H9 (cell line): ENCODE results near the gene NKIRAS2. TPM values are rescaled to one million over a fixed set of nuclear protein-coding genes. Genes with fewer than 3 reads are reported as not detected.
"Not testable (repeated sequence)": the region's sequence is repeated elsewhere in the genome, so short reads cannot be mapped to it uniquely, and the experiment has no call there.

ENCODE experiments used
- DNase-seq: peaks from one replicate; pipeline ENCODE4 v3.0.0-alpha.2; 2017
- H2AFZ ChIP-seq: one replicate; pipeline ENCODE4 v1.6.1; 2013; ENCODE audit warnings: mild to moderate bottlenecking, low read length, control low read depth, moderate library complexity
- H2AK5ac ChIP-seq: 2 replicates; pipeline ENCODE4 v1.6.1; 2013; ENCODE audit warnings: low read length, control low read depth, mixed read lengths; ENCODE audit not compliant: insufficient read length
- H2BK120ac ChIP-seq: one replicate; pipeline ENCODE4 v1.6.1; 2013; ENCODE audit warnings: low read depth, mild to moderate bottlenecking, low read length, control low read depth, inconsistent platforms; ENCODE audit not compliant: poor library complexity, severe bottlenecking
- H2BK12ac ChIP-seq: 2 replicates; pipeline ENCODE4 v1.6.1; 2013; ENCODE audit warnings: low read length, control low read depth, mixed read lengths, low read depth; ENCODE audit not compliant: insufficient read length
- H2BK15ac ChIP-seq: 2 replicates; pipeline ENCODE4 v1.6.1; 2013; ENCODE audit warnings: low read depth, low read length, control low read depth
- H2BK20ac ChIP-seq: one replicate; pipeline ENCODE4 v1.6.1; 2013; ENCODE audit warnings: low read depth, mild to moderate bottlenecking, low read length, control low read depth, inconsistent platforms; ENCODE audit not compliant: poor library complexity, severe bottlenecking
- H2BK5ac ChIP-seq: 2 replicates; pipeline ENCODE4 v1.6.1; 2013; ENCODE audit warnings: low read length, control low read depth, mixed read lengths; ENCODE audit not compliant: insufficient read length
- H3K14ac ChIP-seq: 2 replicates; pipeline ENCODE4 v1.6.1; 2013; ENCODE audit warnings: low read length, control low read depth; ENCODE audit not compliant: insufficient read depth
- H3K18ac ChIP-seq: 2 replicates; pipeline ENCODE4 v1.6.1; 2013; ENCODE audit warnings: low read depth, mild to moderate bottlenecking, mixed read lengths, low read length, control low read depth; ENCODE audit not compliant: insufficient read length
- H3K23ac ChIP-seq: 2 replicates; pipeline ENCODE4 v1.6.1; 2013; ENCODE audit warnings: low read length, control low read depth, mixed read lengths, low read depth; ENCODE audit not compliant: insufficient read length
- H3K23me2 ChIP-seq: 2 replicates; pipeline ENCODE4 v1.6.1; 2013; ENCODE audit warnings: low read depth, mild to moderate bottlenecking, mixed read lengths, low read length, control low read depth; ENCODE audit not compliant: insufficient read length, poor library complexity, severe bottlenecking
- H3K27ac ChIP-seq: 2 replicates; pipeline ENCODE4 v1.5.1; 2013; ENCODE audit warnings: low read length, control low read depth, mixed read lengths, low read depth; ENCODE audit not compliant: insufficient read length
- H3K27me3 ChIP-seq: 2 replicates; pipeline ENCODE4 v1.6.1; 2013; ENCODE audit warnings: low read length, control low read depth, inconsistent platforms; ENCODE audit not compliant: insufficient read depth
- H3K4ac ChIP-seq: 2 replicates; pipeline ENCODE4 v1.6.1; 2013; ENCODE audit warnings: low read depth, mild to moderate bottlenecking, control low read depth, inconsistent platforms, low read length, moderate library complexity
- H3K4me1 ChIP-seq: 2 replicates; pipeline ENCODE4 v1.6.1; 2013; ENCODE audit warnings: low read length, control low read depth, inconsistent platforms; ENCODE audit not compliant: insufficient read depth
- H3K4me2 ChIP-seq: 2 replicates; pipeline ENCODE4 v1.6.1; 2013; ENCODE audit warnings: low read length, control low read depth, mixed read lengths; ENCODE audit not compliant: insufficient read length, insufficient read depth
- H3K56ac ChIP-seq: 2 replicates; pipeline ENCODE4 v1.6.1; 2013; ENCODE audit warnings: low read depth, mild to moderate bottlenecking, mixed read lengths, low read length, control low read depth; ENCODE audit not compliant: insufficient read length
- H3K79me1 ChIP-seq: 2 replicates; pipeline ENCODE4 v1.6.1; 2013; ENCODE audit warnings: low read depth, mild to moderate bottlenecking, moderate library complexity, low read length, control low read depth, inconsistent platforms; ENCODE audit not compliant: insufficient read depth, poor library complexity, severe bottlenecking
- H3K79me2 ChIP-seq: 2 replicates; pipeline ENCODE4 v1.6.1; 2013; ENCODE audit warnings: low read length, control low read depth, inconsistent platforms; ENCODE audit not compliant: insufficient read depth
- H3K9ac ChIP-seq: 2 replicates; pipeline ENCODE4 v1.6.1; 2013; ENCODE audit warnings: low read length, control low read depth, mixed read lengths; ENCODE audit not compliant: insufficient read length; ENCODE audit errors: extremely low read depth
- H3K9me3 ChIP-seq: one replicate; pipeline ENCODE4 v1.6.1; 2013; ENCODE audit warnings: low read depth, low read length, inconsistent platforms; ENCODE audit not compliant: control insufficient read depth
- H3T11ph ChIP-seq: one replicate; pipeline ENCODE4 v1.6.1; 2013; ENCODE audit warnings: mild to moderate bottlenecking, low read length, control low read depth, inconsistent platforms
- H4K20me1 ChIP-seq: one replicate; pipeline ENCODE4 v1.6.1; 2013; ENCODE audit not compliant: control insufficient read depth, insufficient read length, insufficient read depth
- H4K5ac ChIP-seq: 2 replicates; pipeline ENCODE4 v1.6.1; 2013; ENCODE audit warnings: low read depth, mild to moderate bottlenecking, mixed read lengths, low read length, control low read depth; ENCODE audit not compliant: insufficient read length
- H4K8ac ChIP-seq: replicated peaks from 2 replicates; pipeline ENCODE4 v1.6.1; 2013; ENCODE audit warnings: low read length, control low read depth, mixed read lengths, low read depth; ENCODE audit not compliant: insufficient read length
- H4K91ac ChIP-seq: 2 replicates; pipeline ENCODE4 v1.6.1; 2013; ENCODE audit warnings: low read depth, mild to moderate bottlenecking, moderate library complexity, mixed read lengths, low read length, control low read depth; ENCODE audit not compliant: insufficient read length
- H3K27ac Mint-ChIP-seq, 3 experiments: 2 replicates in 2 of 3; 3 replicates in 1 of 3; pipeline ENCODE4 v1.8.0; 2020 to 2021; ENCODE audit warnings: mixed read lengths in 3 of 3, mild to moderate bottlenecking in 1 of 3, moderate library complexity in 1 of 3
- H3K27me3 Mint-ChIP-seq: 2 replicates; pipeline ENCODE4 v1.8.0; 2021; ENCODE audit warnings: low read depth, mild to moderate bottlenecking, moderate library complexity, mixed read lengths
- H3K36me3 Mint-ChIP-seq, 3 experiments: 2 replicates in 2 of 3; 3 replicates in 1 of 3; pipeline ENCODE4 v1.8.0; 2020 to 2021; ENCODE audit warnings: low read depth in 3 of 3, mixed read lengths in 3 of 3; ENCODE audit not compliant: insufficient read depth in 1 of 3
- H3K4me1 Mint-ChIP-seq, 2 experiments: 2 replicates each; pipeline ENCODE4 v1.8.0; 2020; ENCODE audit warnings: mixed read lengths in 2 of 2
- H3K4me3 Mint-ChIP-seq, 2 experiments: 2 replicates in 1 of 2; 3 replicates in 1 of 2; pipeline ENCODE4 v1.8.0; 2020 to 2021; ENCODE audit warnings: mild to moderate bottlenecking in 2 of 2, mixed read lengths in 2 of 2, moderate library complexity in 1 of 2
- H3K9me3 Mint-ChIP-seq, 2 experiments: 2 replicates in 1 of 2; 3 replicates in 1 of 2; pipeline ENCODE4 v1.8.0; 2020; ENCODE audit warnings: mild to moderate bottlenecking in 2 of 2, mixed read lengths in 2 of 2, moderate library complexity in 1 of 2
- WGBS: extraction: QIAGEN DNeasy Blood & Tissue Kit; methylation state at CpG from one replicate; pipeline ENCODE4 v1.1.7; 2013; ENCODE audit warnings: missing lambda C conversion rate, low lambda C conversion rate, mixed read lengths; ENCODE audit not compliant: insufficient read length; ENCODE audit errors: extremely low coverage; 5-methylcytosine and 5-hydroxymethylcytosine counted together
- total RNA-seq: library from RNA; stranded (reverse); gene quantifications from 2 replicates; pipeline ENCODE4 v1.2.1, GENCODE V29; 2021
- TF ChIP-seq, protein P1 (sequence below): fragments of 200-600 bp; sonication (generic); conservative IDR thresholded peaks from 3 replicates; pipeline ENCODE4 v1.8.0; 2021; ENCODE audit warnings: antibody characterized with exemption, mild to moderate bottlenecking

Gene NKIRAS2
- total RNA-seq, 1 experiment from 2014 or later, result 37.1 TPM

DNA sequence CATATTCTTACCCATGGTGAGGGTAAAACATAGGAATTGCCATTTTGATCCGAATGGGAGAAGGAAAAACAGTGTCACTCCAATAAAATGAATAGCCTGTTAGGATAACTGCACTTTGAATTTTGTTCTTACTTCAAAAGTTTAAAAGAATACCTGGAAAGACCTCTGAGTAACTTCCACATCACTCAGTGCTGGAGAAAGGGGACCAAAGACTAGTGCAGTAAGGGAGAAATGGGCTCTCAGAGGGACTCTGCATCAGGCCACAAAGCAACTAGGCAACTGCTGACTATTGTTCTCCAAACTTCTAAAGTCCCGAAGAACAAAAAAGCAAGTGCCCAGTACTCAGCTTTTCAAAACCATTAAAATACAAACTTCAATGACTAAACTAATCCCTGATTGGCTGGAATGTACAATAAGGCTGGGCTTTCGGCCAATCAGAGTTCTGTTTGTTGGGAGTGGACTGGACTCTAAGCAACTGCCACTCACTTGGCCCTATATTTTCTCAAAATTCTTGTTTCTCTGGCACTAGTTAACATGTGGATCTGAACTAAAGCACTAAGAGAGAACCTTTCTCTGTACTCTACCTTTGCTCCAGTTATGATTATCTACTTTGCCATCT lies 8.9 kb upstream of the NKIRAS2 start:
- no peak overlapping the region for H4K91ac ChIP-seq
- no peak overlapping the region for H3K23ac ChIP-seq
- H2AFZ ChIP-seq, result no peak overlapping the region
- Mint-ChIP-seq H3K4me3 (0 out of 5 replicates have a peak overlapping the region, but pooled peaks of 1 of the 2 experiments have one; percentile 6), H3K27me3 (no peaks in the 10 kb centered on the region), H3K27ac (peak overlapping the region; percentile 91 to 99 (median 97)), H3K4me1 (peaks cover 47 to 53% of the 10 kb centered on the region in 2 experiments), H3K9me3 (no peaks in the 10 kb centered on the region), H3K36me3 (peaks cover 15 to 37% (median 23%) of the 10 kb centered on the region in 3 experiments)
- no peak overlapping the region for H2BK5ac ChIP-seq
- H3K79me1 ChIP-seq, result peaks cover 9% of the 10 kb centered on the region
- H3K27me3 ChIP-seq, result no peaks in the 10 kb centered on the region
- H3K27ac ChIP-seq, result peak overlapping the region; percentile 56
- H2BK20ac ChIP-seq, result peak overlapping the region; percentile 99
- no peaks in the 10 kb centered on the region for H3K9me3 ChIP-seq
- no peak overlapping the region for H3K56ac ChIP-seq
- TF ChIP-seq, protein P1, sequence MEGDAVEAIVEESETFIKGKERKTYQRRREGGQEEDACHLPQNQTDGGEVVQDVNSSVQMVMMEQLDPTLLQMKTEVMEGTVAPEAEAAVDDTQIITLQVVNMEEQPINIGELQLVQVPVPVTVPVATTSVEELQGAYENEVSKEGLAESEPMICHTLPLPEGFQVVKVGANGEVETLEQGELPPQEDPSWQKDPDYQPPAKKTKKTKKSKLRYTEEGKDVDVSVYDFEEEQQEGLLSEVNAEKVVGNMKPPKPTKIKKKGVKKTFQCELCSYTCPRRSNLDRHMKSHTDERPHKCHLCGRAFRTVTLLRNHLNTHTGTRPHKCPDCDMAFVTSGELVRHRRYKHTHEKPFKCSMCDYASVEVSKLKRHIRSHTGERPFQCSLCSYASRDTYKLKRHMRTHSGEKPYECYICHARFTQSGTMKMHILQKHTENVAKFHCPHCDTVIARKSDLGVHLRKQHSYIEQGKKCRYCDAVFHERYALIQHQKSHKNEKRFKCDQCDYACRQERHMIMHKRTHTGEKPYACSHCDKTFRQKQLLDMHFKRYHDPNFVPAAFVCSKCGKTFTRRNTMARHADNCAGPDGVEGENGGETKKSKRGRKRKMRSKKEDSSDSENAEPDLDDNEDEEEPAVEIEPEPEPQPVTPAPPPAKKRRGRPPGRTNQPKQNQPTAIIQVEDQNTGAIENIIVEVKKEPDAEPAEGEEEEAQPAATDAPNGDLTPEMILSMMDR, result no peak
- H3K23me2 ChIP-seq, result peaks cover 1% of the 10 kb centered on the region
- H2BK15ac ChIP-seq, result no peak overlapping the region
- H3K4me2 ChIP-seq, result no peak overlapping the region
- no peak overlapping the region for H3K18ac ChIP-seq
- no peak overlapping the region for H4K8ac ChIP-seq
- peak; percentile 45 for DNase-seq
- peak overlapping the region; percentile 98 for H3T11ph ChIP-seq
- H3K4ac ChIP-seq, result peak overlapping the region; percentile 96; the same call in 1 of the 2 replicates
- peak overlapping the region; percentile 98 for H2BK120ac ChIP-seq
- peaks cover 15% of the 10 kb centered on the region for H3K4me1 ChIP-seq
- no peak overlapping the region for H3K9ac ChIP-seq
- H4K20me1 ChIP-seq, result no peaks in the 10 kb centered on the region
- no peak overlapping the region for H2BK12ac ChIP-seq
- H3K79me2 ChIP-seq, result peaks cover 53% of the 10 kb centered on the region
- peak overlapping the region; percentile 75 for H2AK5ac ChIP-seq
- WGBS, result no CpG with 5 or more reads among the region's 3 CpGs
- H4K5ac ChIP-seq, result no peak overlapping the region
- H3K14ac ChIP-seq, result no peak overlapping the region; the same call in 1 of the 2 replicates

DNA sequence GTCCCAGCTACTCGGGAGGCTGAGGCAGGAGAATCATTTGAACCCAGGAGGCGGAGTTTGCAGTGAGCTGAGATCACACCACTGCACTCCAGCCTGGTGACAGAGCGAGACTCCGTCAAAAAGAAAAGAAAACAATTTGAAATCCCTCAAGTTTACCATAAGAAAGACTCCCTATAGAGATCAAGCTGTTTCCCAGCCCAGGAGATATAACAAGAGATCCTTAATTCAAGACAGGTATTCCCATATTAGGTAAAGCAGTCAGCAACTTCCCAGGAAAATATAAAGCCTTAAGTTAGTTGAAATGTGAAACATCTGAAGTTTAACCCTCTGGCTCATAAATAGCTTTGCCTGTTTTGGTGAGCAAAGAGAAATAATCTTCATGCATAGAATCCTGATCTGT lies 7.5 kb upstream of the NKIRAS2 start:
- peak overlapping the region; percentile 98 for H2BK5ac ChIP-seq
- H2BK15ac ChIP-seq, H3K23me2 ChIP-seq, H3K4me2 ChIP-seq, H3K9me3 ChIP-seq, H3K9me3 Mint-ChIP-seq, H3K9ac ChIP-seq, H3K27me3 ChIP-seq, DNase-seq, H3K56ac ChIP-seq, H4K8ac ChIP-seq, H4K91ac ChIP-seq, H2AK5ac ChIP-seq, H4K5ac ChIP-seq, H2BK12ac ChIP-seq, H2AFZ ChIP-seq, H3K23ac ChIP-seq, H3K27me3 Mint-ChIP-seq, H4K20me1 ChIP-seq, H3K79me1 ChIP-seq: not testable (repeated sequence)
- peak overlapping the region; percentile 68 for H3K27ac ChIP-seq
- peak overlapping the region; percentile 5; the same call in 1 of the 2 replicates for H3K4ac ChIP-seq
- Mint-ChIP-seq H3K36me3 (peaks cover 12 to 32% (median 25%) of the 10 kb centered on the region in 3 experiments), H3K4me3 (peak overlapping the region; percentile 14 to 60; a peak in 4 of 5 replicates), H3K4me1 (peaks cover 53 to 58% of the 10 kb centered on the region in 2 experiments), H3K27ac (peak overlapping the region; percentile 90 to 99 (median 97))
- H3T11ph ChIP-seq, result peak overlapping the region; percentile 99
- H3K18ac ChIP-seq, result peak overlapping the region; percentile 92
- H2BK20ac ChIP-seq, result peak overlapping the region; percentile 98
- peaks cover 15% of the 10 kb centered on the region for H3K4me1 ChIP-seq
- H3K79me2 ChIP-seq, result peaks cover 57% of the 10 kb centered on the region
- peak overlapping the region; percentile 77; the same call in 1 of the 2 replicates for H3K14ac ChIP-seq
- peak overlapping the region; percentile 97 for H2BK120ac ChIP-seq
- no CpG with 5 or more reads among the region's 4 CpGs for WGBS
